HG03442 (cell line): ENCODE measurements around the gene TXNDC12.

Source experiments
- ATAC-seq: cut with Tn5 transposase; IDR thresholded peaks from one replicate; pipeline ENCODE4 v1.9.1; 2021; ENCODE audit warnings: mild to moderate bottlenecking, moderate library complexity; ENCODE audit not compliant: unreplicated experiment

TXNDC12 gene

DNA sequence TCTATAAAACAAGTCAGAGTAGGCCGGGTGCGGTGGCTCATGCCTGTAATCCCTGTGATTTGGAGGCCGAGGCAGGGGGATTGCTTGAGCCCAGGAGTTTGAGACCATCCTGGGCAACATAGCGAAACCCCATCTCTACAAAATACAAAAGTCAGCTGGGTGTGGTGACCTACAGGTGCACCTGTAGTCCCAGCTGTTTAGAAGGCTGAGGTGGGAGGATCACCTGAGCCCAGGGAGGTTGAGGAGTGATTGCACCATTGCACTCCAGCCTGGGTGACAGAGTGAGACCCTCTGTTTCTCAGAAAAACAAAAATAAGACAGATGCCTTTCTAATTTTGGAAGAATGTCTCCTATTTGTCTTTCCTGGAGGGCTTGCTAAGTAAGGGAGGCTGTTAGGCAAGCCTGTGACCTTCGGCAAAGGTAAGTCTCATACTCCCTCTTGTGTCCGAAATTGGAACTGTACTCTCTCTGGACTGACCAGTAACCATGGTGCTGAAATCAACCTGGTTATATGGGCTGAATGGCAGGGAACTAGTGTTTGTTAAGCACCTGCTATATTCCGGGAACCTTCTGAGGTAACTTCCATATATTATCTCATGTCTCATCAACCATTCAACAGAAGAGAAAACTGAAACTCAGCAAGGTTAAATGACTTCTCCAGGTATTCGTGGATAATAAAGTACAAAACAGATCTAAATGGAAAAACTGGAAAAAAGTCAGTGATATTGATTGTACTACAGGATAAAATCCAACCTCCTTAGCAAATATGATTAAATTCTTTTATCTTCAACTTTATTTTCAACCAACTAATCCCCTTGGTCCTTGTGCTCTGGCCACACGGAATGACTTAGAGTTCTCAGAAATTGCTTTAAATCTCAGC lies 52.7 kb downstream of the TXNDC12 start:
- ATAC-seq: peak; percentile 74

DNA sequence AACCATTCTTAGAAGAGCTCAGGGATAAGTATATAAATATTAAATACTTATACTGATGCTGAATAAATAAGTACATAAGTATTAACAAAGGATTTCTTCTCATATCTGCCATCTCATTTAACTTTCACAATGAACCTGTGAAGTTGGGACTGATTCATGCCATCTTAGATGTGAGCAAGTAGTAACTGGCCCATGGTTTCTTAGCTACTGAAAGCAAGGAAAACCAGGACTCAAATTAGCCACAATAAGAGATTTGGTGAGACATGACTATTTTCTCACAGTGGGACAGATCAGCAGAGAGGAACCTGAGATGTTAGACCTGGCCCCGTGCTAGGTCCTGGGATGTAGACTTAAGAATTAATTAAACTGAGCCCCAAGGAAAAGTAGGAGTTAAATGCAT lies 56.3 kb downstream of the TXNDC12 start:
- no peak for ATAC-seq

DNA sequence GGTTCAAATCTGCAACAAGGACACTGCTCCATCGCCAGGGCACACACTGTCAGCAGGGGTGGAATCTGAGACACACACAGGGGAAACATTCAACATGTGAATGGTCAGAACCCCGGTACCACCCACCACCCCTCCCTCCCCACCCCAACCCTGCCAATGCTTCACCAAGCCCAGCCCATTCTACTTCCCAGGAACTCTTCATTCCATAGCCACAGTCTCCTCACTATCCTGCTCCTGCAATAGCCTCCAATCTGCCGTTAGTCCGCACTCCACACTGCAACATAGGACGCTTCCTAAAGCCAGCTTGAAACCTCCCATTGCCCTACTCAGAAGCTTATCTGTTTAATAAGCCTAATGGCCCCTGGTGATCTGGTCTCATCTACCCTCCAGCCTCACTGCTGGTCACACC lies 57.0 kb downstream of the TXNDC12 start:
- ATAC-seq: no peak

- ATAC-seq: peak; percentile 71
Measured at GRCh38 chr1:51990478-51990965, 64.5 kb downstream of the TXNDC12 start, which contains the start of gene RAB3B. Gene RAB3B, minus strand, starts transcription at chr1:51990700. Its CDS starts 13,583 bp downstream, at chr1:51977117.

DNA sequence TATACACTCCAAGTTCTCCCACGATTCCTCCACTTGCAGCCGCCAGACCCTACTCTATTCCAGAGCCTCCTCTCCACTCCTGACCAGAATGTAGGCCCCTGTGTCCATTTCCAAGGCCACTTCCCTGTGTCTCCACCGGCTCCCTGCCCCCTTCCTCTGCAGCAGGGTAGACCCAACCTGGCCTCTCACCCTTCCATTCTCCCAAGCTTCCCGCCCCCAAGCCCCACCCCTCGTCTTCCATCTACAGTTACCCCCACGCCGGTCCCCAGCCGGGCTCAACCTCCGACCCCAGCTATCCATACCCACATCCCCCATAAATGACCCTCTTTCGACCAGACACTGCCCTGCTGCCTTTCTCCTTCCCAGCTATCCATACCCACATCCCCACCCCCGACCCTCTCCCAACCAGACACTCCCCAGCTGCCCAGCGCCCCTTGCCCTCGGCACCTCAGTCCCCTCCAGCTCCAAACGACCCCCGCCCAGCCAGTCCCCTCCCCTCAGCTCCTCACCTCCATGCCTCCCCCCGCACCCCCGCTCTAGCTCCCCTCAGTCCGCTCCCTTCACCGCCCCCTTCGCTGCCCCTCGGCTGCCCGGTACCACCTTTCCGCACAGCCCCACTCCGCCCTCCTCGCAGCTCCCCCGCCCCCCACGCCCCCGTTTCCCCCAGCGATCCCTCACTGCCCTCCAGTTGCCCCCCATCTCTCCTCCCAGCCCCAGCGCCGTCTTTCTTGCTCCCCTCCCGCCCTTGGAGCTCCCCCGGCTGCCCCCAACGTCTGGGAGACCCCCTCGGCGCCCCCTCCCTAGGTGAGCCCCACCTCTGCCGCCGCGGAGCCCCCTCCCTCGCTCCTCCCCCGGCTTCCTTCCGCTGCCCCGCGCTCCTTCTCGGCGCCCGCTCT lies 65.2 kb downstream of the TXNDC12 start:
- ATAC-seq: no peak

DNA sequence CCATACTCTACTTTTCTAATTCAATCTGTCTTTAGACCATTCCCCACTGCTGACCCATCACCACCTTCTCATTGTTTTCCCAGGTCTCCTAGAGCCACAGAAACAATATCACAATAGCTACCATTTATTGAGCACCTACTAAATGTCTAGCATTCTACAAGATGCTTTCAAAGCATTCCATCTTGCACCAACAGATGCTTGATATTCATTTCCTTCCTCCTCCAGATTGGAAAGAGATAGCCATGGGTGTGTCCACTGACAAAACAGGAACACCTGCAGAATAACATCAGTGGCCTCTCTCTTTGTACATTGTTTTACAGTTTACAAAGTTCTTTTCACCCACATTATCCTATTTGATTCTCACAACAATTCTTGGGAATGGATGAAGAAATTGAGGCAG lies 66.7 kb downstream of the TXNDC12 start:
- no peak for ATAC-seq

GRCh38 chr1:51986718-51987117 lies 68.3 kb downstream of the TXNDC12 start:
- ATAC-seq: no peak

DNA sequence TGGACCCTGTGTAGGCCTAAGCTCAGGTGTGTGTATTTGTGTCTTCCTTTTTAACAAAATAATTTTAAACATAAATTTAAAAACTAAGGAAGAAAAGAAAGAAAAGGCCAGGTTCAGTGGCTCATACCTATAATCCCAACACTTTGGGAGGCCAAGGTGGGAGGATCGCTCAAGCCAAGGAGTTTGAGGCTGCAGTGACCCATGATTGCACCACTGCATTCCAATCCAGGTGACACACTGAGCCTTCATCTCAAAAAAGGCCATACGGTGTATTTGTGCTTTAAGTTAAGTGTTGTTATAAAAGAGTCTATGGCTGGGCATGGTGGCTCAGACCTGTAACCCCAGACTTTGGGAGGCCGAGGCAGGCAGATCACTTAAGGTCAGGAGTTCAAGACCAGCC lies 72.8 kb downstream of the TXNDC12 start:
- no peak for ATAC-seq

DNA sequence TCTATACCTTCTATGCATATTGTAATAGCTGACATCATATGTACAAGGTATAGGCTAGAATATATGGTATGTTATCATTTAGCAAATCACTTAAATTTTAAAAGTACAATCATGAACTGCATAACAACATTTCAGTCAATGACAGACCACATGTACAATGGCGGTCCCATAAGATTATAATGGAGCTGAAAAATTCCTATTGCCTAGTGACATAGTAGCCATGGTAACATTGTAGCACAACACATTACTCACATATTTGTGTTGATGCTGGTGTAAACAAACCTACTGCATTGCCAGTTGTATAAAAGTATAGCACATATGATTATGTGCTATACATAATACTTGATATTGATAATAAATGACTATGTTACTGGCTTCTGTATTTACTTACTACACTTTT lies 73.4 kb downstream of the TXNDC12 start:
- ATAC-seq: no peak

DNA sequence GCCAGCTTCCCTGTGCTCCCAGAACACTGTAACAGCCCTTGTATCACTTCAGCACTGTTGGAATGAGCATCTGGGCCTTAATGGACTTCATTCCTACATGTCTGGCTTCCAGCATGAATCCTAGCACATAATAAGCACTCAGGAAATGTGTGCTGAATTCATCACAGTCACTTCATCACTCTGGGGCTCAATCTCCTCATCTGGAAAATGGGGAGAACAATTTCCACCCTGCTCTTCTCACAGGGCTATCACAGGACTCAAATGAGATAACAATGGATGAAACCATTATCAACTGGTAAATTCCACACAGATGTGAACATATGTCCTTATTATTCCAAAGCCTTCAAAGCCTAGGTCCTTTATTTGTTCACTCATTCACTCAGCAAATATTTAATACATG lies 76.9 kb downstream of the TXNDC12 start:
- ATAC-seq: no peak

DNA sequence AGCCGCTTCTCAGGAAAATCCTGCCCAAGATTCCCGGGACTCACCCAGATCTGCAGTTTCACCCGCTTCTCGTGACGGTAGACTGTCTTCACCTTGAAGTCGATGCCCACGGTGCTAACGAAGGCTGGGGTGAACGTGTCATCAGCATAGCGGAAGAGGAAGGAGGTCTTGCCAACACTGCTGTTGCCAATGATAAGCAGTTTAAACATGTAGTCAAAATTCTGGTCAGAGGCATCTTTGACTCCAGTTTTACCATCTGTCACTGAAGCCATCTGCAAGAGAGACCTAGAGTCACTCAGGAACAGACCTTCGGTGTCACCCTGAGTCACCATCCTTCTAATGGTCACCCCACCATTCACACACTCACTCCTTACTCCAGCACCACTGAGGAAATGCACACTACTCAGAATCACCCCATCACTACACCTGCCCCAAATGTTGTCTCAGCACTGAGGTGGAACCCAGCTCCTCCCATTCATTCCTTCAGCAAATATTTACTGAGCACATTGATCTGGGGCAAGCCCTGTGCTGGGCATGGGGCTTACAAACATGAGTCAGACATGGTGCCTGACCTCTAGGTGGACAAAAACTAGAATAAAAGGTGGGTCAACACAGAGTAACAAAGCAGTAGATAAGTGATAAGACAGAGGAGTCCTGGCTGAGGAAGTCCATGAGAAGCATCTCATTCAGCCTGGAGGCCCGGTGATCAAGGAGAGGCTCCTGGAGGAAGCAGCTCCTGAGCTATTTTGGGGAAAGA lies 78.0 kb downstream of the TXNDC12 start:
- no peak for ATAC-seq

DNA sequence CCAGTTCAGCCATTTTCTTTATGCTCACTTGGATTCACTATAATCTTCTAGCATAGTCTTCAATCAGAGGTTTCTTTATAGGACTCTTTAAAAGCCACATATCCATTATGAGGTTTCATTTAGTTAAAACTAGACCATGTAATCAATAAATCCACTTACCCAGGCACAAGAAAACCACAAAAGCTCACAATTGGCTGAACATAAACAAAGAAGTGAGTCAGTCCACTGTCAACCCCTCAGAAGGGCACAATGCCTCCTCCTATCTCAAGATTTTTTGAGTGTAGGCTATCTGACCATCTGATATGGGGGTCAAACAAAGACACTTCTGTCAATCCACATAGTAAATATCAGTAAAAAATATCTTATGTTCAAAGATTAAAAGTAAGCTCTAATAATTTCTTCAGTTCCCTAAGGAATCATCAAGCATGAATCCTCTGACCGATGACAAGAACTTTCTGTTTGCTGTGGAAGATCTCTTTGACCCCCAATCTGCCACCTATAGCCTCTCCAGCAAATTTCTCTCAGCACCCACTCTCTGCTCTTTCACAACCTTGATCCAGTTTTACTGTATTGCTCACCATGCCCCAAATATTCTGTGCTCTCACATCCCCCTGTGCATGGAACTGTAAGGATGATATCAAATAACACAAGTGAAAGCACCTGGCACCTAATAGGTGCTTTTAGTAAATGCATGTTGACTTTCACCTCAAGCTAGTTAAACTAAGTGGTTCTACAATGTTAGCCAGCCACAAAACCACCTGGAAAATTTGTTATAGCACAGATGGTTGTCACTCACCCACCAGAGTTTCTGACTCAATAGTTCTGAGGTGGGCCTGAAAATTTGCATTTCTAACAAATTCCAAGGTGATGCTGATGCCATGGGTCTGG lies 81.2 kb downstream of the TXNDC12 start:
- ATAC-seq: no peak
